ENCODE measurements around the gene CFTR.

CFTR gene

DNA sequence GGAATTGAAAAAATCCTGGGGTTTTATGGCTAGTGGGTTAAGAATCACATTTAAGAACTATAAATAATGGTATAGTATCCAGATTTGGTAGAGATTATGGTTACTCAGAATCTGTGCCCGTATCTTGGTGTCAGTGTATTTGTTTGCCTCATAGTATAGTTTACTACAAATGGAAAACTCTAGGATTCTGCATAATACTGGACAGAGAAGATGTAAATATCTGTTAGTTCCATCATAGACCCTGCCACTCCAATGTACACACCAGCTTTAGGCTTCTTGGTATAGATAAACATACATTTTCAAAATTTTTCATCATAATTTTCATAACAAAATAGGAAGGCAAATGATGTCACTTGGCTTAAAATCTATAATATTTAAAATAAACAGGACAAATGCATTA, 108.1 kb downstream of the CFTR start:
- no peak for DNase-seq

DNA sequence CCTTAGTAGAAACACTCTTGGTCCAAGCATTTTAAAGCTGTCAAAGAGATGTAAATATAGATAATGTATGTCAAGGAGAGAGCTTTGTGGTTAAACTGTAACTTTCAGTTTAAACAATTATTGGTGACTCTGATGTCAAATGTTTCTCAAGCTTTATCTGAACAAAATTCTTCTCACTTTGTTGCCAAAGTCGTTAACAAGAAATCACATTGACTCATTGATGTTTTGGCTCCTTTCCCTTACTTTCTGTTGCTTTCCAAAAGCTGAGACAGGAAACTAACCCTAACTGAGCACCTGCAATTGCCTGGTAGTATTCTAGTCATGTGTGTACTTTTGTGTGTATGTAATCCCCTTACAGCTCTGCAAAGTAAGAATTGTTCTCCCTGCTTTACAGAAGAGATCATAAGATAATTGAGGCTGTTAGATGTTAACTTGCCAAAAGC, 108.5 kb downstream of the CFTR start:
- no peak for DNase-seq

DNA sequence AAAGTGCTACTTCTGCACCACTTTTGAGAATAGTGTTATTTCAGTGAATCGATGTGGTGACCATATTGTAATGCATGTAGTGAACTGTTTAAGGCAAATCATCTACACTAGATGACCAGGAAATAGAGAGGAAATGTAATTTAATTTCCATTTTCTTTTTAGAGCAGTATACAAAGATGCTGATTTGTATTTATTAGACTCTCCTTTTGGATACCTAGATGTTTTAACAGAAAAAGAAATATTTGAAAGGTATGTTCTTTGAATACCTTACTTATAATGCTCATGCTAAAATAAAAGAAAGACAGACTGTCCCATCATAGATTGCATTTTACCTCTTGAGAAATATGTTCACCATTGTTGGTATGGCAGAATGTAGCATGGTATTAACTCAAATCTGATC, 110.4 kb downstream of the CFTR start:
- DNase-seq, result no peak

DNA sequence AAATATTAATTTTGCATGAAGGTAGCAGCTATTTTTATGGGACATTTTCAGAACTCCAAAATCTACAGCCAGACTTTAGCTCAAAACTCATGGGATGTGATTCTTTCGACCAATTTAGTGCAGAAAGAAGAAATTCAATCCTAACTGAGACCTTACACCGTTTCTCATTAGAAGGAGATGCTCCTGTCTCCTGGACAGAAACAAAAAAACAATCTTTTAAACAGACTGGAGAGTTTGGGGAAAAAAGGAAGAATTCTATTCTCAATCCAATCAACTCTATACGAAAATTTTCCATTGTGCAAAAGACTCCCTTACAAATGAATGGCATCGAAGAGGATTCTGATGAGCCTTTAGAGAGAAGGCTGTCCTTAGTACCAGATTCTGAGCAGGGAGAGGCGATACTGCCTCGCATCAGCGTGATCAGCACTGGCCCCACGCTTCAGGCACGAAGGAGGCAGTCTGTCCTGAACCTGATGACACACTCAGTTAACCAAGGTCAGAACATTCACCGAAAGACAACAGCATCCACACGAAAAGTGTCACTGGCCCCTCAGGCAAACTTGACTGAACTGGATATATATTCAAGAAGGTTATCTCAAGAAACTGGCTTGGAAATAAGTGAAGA, 112.3 kb downstream of the CFTR start:
- DNase-seq, result no peak

DNA sequence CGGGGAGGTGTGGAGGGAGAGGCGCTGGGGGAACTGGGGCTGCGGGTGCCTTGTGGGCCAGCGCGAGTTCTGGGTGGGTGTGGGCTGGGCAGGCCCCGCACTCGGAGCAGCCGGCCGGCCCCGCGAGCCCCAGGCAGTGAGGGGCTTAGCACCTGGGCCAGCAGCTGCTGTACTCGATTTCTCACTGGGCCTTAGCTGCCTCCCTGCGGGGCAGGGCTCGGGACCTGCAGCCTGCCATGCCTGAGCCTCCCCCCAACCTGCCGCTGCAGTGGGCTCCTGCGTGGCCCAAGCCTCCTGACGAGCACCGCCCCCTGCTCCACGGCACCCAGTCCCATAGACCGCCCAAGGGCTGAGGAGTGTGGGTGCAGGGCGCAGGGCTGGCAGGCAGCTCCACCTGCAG, 116.3 kb downstream of the CFTR start:
- DNase-seq, result no peak

DNA sequence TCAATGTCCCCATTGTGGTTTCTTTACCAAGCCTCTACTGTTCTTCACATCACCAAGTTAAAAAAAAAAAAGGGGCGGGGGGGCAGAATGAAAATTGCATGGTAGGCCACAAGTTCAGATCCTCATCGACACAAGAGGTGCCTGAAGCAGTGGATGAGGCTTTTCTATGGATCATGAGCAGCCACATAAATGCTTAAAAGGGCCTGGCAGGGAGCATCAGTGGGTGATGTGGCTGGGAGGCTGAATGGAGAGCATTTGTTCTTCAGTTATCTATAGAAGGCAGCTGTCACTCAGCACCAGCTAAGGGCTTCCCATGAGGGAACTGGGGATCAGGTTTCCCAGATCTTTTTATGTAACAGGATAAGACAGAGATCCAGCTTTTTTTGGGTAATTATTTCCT, 117.9 kb downstream of the CFTR start:
- DNase-seq, result no peak

DNA sequence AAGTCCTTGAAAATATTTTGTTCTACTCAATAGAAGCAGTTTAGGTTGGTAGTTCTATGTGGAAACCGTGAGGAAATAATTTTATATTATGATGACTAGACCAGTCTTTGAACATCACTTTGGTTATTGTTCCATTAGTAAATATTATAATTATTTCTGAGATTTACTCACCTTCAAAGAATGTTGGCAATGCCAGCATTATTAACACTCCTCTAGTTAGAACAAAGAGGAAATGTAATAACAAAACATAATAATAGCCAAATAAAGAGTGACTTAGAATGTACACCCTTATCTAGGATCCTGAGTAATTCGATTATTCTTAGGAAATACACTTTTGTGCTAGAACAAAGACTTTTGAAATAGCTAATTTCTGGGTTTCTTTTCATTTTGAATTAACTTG, 121.1 kb downstream of the CFTR start:
- no peak for DNase-seq

DNA sequence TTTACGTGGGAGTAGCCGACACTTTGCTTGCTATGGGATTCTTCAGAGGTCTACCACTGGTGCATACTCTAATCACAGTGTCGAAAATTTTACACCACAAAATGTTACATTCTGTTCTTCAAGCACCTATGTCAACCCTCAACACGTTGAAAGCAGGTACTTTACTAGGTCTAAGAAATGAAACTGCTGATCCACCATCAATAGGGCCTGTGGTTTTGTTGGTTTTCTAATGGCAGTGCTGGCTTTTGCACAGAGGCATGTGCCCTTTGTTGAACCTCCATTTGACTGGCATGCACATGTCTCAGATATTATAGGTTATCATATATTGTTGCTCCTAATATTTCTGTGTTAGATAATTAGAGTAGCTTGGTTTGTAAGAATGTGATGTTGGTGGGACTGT, 123.8 kb downstream of the CFTR start:
- no peak for DNase-seq

DNA sequence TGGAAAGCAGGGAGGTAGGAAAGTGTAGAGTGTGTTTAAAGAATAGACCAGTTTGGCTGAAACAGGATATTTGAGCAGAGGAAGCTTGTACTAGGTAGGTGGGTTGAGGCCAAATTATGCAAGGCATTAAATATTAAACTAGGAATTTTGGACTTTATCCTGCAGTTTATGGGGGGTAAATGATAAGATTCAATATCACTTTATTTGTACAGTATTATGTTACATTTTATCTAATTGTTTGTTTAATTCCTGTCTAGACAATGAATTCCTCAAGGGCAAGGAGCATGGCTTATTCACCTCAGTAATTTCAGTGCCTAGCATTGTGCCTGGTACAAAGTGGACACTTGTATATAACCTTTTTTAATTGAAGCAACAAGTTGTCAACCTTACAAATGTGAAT, 125.9 kb downstream of the CFTR start:
- no peak for DNase-seq

DNA sequence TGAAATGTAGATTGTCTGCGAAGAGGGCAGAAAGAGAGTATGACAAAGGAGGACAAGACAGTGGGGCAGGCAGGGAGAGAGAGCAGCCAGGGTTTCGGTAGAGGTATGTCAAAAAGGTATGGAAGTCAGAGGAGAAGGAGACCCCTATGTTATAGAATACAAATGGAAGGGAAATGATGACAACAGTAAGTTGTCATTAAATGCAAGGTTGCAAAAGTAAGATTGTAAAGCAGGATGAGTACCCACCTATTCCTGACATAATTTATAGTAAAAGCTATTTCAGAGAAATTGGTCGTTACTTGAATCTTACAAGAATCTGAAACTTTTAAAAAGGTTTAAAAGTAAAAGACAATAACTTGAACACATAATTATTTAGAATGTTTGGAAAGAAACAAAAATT, 126.3 kb downstream of the CFTR start:
- DNase-seq, result no peak

DNA sequence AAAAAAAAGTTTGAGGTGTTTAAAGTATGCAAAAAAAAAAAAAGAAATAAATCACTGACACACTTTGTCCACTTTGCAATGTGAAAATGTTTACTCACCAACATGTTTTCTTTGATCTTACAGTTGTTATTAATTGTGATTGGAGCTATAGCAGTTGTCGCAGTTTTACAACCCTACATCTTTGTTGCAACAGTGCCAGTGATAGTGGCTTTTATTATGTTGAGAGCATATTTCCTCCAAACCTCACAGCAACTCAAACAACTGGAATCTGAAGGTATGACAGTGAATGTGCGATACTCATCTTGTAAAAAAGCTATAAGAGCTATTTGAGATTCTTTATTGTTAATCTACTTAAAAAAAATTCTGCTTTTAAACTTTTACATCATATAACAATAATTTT, 130.6 kb downstream of the CFTR start:
- no peak for DNase-seq

DNA sequence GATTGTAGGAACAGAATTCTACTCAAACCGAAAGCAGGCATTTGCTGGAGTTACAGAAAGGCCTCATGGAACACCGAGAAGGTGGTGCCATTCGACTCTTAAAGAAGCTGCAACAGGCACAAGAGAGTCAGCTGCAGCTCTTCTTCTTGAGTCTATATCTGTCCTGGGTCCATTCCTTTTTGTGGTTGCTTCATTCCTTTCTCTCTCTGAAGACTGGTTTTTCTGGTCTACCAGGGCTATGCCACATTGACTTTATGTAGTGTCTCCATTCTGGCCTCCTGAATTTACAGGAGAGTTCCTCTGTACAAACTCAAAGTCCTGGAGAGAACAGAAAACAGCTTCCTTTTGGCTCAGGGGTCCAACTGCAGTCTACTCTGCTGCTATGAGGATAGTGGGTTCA, 132.8 kb downstream of the CFTR start:
- no peak for DNase-seq

DNA sequence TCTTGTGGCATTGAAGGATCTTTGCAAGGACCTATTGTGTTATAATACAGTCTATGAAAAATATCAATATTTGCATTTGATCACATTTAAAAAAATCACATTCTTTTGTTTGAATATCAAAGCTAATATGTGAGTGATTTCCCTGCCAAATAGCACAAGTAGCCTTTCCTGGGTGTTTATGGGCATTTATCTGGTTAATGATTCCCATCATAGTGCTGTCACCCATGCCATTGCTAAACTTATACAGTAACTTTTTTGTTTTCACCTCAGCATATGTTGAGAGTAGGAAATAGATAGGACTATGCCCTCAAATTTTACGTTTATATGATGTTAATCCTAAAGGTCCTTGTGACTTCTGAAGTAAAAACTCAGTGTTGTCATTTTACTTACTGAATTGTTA, 136.9 kb downstream of the CFTR start:
- no peak for DNase-seq

DNA sequence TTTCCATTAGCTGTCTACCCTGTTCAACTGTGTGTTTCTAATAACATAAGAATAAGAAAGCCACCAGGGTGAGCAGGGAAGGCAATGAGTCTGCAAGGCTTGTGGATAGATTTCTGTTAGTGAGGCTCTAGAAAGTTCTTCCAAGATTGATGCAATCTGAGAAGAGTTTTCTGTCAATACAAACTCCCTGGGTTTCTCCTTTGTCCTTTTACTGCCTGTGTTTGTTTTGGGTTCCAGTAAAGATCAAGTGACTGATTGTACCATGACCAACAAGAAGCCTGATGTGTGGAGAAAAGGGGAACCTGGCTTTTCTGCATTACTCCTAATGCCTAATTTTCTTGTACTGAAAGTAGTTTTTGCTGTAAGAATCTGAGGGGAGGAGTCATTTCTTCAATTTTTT, 139.9 kb downstream of the CFTR start:
- no peak for DNase-seq

DNA sequence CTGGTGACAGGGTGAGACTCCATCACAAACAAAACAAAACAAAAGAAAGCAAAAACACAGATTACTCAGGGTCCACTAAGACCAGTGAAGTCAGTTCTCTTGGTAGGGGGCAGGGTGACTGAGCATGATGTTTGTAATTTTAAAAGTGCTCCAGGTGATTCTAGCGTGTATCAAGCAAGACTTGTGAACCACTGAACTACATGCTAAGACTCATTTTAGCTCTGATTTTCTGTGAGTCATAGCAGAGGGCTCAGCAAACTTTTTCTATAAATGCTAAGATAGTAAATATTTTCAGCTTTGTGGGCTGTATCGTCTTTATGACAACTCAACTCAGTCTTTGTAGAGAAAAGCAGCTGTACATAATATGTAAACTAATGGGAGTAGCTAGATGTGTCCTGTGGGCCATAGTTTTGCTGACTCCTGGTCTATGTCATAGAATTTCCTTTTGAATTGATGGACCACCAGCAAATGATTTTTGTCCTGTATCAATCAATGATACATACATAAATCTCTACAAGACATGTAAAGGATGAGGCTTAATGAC, 141.3 kb downstream of the CFTR start:
- DNase-seq, result no peak

DNA sequence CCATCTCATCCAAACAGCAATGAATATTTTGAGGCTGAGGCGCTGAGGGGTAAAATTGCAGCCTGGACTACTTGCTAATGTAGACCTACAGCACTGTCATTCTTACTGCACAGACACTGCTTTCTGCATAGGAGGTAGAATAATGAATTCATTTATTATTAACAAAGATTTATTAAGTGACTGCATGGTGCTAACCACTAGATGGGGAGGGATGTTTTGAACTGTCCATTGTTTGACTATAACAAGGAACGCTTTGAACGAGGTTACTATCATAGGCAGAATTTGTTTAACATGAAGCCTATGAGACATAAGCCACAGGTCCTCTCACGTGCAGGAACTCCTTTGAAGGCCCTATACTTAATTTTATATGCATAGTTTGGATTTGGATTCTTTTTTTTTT, 143.8 kb downstream of the CFTR start:
- DNase-seq, result no peak

DNA sequence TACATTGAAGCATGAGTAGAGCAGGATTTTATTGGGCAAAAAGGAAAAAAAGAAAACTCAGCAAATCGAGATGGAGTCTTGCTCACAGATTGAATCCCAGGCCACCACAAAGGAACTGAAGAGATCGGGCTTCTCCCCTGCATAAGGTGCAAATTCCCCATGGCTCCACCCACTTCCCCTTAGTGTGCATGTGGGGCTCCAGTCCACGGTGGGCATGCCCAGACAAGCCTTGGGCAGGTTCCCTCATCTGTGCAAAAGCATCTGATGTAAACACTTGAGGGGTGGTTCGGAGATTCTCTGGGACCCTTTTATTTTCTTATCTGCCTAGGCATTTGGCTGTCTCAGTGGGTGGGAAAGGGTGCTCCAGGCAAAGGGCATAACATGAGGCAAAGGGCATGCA, 150.7 kb downstream of the CFTR start:
- DNase-seq, result no peak

DNA sequence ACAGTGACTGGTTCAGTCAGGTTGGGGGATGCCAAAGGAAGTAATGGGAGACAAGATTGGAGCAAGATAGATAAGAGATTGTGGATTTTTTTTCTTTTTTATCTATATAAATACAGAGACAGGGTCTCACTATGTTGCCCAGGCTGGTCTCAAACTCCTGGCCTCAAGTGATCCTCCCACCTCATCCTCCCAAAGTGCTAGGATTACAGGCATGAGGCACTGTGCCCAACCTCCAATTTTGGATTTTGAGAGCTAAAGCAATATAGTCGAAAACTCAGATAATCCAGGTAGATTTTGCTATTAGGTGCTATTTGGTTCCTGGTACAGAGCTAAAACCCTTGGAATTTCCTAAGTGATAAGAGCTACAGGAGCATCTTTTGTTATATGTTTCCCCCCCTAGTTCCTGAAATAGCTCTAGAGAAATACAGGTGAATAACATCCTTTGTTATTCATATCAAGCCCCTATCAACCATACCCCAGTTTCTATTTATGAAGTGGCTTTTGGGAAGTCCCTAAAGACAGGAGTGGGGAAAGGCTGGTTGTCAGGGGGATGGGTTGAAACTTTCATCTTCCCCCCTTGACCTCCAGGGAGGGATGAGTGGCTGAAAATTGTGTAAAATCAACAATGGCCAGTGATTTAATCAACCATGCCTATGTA, 151.2 kb downstream of the CFTR start:
- DNase-seq, result no peak

DNA sequence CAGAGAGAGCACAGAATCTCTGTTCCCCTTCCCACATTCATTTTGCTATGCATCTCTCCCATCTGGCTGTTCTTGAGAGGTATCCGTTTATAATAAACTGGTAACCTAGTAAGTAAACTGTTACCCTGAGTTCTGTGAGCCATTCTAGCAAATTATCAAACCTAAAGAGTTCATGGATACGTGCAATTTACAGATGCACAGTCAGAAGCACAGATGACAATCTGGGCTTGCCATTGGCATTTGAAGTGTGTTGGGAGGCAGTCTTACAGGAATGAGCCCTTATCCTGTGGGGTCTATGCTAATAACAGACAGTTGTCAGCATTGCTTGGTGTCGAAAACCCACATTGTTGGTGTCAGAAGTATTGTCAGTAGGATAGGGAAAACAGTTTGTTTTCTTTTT, 151.8 kb downstream of the CFTR start:
- DNase-seq, result no peak

DNA sequence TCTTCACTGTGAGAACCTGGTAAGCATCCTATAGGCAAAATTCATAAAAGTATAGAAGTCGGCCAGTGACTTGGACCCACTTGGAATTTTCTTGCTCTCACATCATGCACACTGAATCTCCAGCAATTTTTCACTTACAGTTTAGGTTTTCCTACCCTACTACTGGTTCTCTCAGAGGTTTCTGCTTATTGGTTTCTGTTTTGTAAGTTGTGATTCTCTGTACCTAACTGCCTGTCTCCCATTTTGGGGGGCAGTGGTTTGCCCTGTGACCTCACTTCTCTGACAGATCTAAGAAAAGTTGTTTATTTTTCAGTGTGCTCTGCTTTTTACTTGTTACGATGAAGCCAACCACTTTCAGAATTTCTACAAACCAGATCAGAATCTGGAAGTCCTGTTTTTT, 158.1 kb downstream of the CFTR start:
- no peak for DNase-seq

DNA sequence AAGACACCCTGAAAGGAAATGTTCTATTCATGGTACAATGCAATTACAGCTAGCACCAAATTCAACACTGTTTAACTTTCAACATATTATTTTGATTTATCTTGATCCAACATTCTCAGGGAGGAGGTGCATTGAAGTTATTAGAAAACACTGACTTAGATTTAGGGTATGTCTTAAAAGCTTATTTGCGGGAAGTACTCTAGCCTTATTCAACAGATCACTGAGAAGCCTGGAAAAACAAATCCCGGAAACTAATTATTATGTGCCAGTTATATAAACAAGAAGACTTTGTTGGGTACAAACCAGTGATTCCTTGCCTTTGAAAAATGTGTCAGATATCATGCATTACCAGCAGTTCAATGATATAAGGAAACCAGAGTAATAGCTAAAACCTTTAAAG, 160.1 kb downstream of the CFTR start:
- no peak for DNase-seq

DNA sequence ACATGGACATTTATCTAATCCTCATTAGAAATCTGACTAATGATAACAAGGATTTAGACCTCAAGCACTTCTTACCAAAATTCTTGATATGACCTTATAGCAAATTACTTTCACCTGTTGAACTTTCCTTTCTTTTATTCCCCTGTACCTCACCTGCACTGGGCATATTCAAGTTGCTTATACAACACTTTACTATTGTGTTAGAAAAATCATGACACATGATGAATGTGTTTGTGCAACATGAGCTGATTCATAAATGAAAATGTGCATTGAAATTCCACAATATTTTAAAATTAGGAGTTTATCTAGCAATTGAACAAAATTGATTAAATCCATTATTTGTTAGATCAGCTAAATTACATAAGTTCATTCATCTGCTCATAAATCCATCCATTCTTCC, 160.6 kb downstream of the CFTR start:
- DNase-seq, result no peak

DNA sequence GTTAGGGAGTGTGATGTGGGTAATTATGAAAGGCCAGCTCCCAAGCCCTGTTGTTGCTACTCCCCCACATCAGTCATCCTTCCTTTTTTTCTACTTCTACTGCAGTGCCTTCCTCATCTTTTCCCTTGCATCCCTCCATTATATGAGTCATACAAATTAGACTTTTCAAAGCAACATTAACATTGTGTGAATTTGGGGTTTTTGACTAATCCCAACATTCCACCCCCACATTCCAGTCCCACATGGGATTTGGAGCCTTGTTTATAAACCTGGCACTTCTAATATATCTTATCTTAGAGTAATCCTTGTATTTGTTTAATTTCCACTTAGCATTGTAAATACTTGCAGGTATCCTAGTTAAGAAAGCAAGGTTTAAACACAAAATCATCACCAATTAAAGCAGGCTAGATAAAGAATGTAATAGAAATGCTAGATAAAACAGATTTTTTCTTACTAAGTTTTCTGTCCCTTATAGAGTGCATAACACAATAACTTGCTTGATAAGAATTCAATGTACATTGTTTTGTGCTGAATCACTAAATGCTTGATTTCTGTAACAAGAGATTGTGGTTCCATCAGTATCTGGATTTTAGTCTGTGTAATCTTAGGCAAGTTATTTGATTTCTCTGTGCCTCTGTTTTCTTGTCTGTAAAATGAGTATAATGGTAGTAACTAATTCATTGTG, 165.8 kb downstream of the CFTR start:
- no peak for DNase-seq

All from hypothalamus (tissue), 51 donors.